CD1c-positive myeloid dendritic cell (primary cell): Measurements from ENCODE around the gene JAKMIP2.
"Not testable (repeated sequence)": the region's sequence is repeated elsewhere in the genome, so short reads cannot be mapped to it uniquely, and the experiment has no call there.

ENCODE experiments used
- DNase-seq: peaks from one replicate; pipeline ENCODE4 v3.0.0-alpha.2; 2016; ENCODE audit errors: extremely low spot score

The JAKMIP2 gene

GRCh38 chr5:147559749-147560148 lies 222.8 kb downstream of the JAKMIP2 start:
- DNase-seq = no peak

GRCh38 chr5:147558826-147559225 lies 223.7 kb downstream of the JAKMIP2 start:
- DNase-seq = peak; percentile 31

- DNase-seq = no peak
These were observed 224.4 kb downstream of the JAKMIP2 start for GRCh38 chr5:147557876-147558745.

GRCh38 chr5:147555176-147555575 lies 227.4 kb downstream of the JAKMIP2 start:
- no peak for DNase-seq

- no peak for DNase-seq
These were observed 228.2 kb downstream of the JAKMIP2 start for GRCh38 chr5:147554261-147554817.

- DNase-seq = not testable (repeated sequence)
These were observed 228.7 kb downstream of the JAKMIP2 start for GRCh38 chr5:147553817-147554216.

- no peak for DNase-seq
These were observed 229.6 kb downstream of the JAKMIP2 start for GRCh38 chr5:147552897-147553296.

GRCh38 chr5:147551677-147552076 lies 230.9 kb downstream of the JAKMIP2 start:
- DNase-seq = no peak

- no peak for DNase-seq
These were observed 234.8 kb downstream of the JAKMIP2 start for GRCh38 chr5:147547730-147548129.

- DNase-seq = no peak
These were observed 238.0 kb downstream of the JAKMIP2 start for GRCh38 chr5:147544556-147544955.

- no peak for DNase-seq
These were observed 243.5 kb downstream of the JAKMIP2 start for GRCh38 chr5:147539053-147539452.

GRCh38 chr5:147538236-147538635 lies 244.3 kb downstream of the JAKMIP2 start:
- no peak for DNase-seq
